Gastroesophageal sphincter (tissue), 4 donors: Measurements from ENCODE around the gene RHBDF2. TPM values are rescaled to one million over a fixed set of nuclear protein-coding genes. Genes with fewer than 3 reads are reported as not detected.

Experiments
- ATAC-seq: fragments of 150-250 bp; one replicate; pipeline ENCODE4 v1.9.1; 2016; ENCODE audit warnings: mild to moderate bottlenecking, moderate library complexity
- H3K27ac ChIP-seq, 4 donors: fragments of 200-600 bp; sonication (generic) in 3 of 4; 1 replicate in 3 of 4; 2 replicates in 1 of 4; pipeline ENCODE4 v1.5.1; 2016 to 2019
- H3K27me3 ChIP-seq: fragments of 200-600 bp; sonication (generic); one replicate; pipeline ENCODE4 v1.5.1; 2019
- H3K36me3 ChIP-seq, 2 donors: fragments of 200-600 bp; sonication (generic); one replicate each; pipeline ENCODE4 v1.5.1; 2019; ENCODE audit warnings: control low read depth in 1 of 2
- H3K4me1 ChIP-seq, 3 donors: fragments of 200-600 bp; sonication (generic); 1 replicate in 2 of 3; 2 replicates in 1 of 3; pipeline ENCODE4 v1.5.1; 2016 to 2019; ENCODE audit warnings: control low read depth in 2 of 3
- H3K4me3 ChIP-seq, 2 donors: fragments of 200-600 bp; sonication (generic); one replicate each; pipeline ENCODE4 v1.5.1; 2019; ENCODE audit warnings: mild to moderate bottlenecking in 1 of 2, moderate library complexity in 1 of 2
- H3K9me3 ChIP-seq, 3 donors: fragments of 200-600 bp; sonication (generic); one replicate each; pipeline ENCODE4 v1.5.1; 2017 to 2019; ENCODE audit warnings: control low read depth in 2 of 3
- EP300 ChIP-seq: sonication (generic); formaldehyde crosslinking; IDR thresholded peaks from one replicate; pipeline ENCODE4 v1.6.1; 2017; ENCODE audit warnings: antibody characterized with exemption, mild to moderate bottlenecking
- POLR2A ChIP-seq, 2 donors: fragments of 450-650 bp; IDR thresholded peaks; one replicate each; pipeline ENCODE4 v1.6.1; 2017; ENCODE audit warnings: antibody characterized with exemption in 2 of 2, mild to moderate bottlenecking in 2 of 2, moderate library complexity in 1 of 2
- POLR2AphosphoS5 ChIP-seq: sonication (generic); formaldehyde crosslinking; IDR thresholded peaks from one replicate; pipeline ENCODE4 v1.6.1; 2017; ENCODE audit warnings: antibody characterized with exemption
- WGBS, 2 donors: methylation state at CpG; one replicate each; pipeline ENCODE4 v1.1.5; 2018; ENCODE audit warnings: low coverage in 1 of 2; 5-methylcytosine and 5-hydroxymethylcytosine counted together
- total RNA-seq, 4 donors: library from RNA; depleted of rRNA; stranded (reverse); fragments of >200 nt; gene quantifications; one replicate each; pipeline ENCODE4 v1.1.0, GENCODE V29; 2016
- TF ChIP-seq, protein P1 (sequence below), 4 experiments: fragments of 200-600 bp in 2 of 4; fragments of 450-650 bp in 2 of 4; sonication (generic) in 1 of 4; IDR thresholded peaks; one replicate each; pipeline ENCODE4 v1.5.1; 2017 to 2019; ENCODE audit warnings: antibody characterized with exemption in 4 of 4, mild to moderate bottlenecking in 2 of 4, moderate library complexity in 2 of 4

The RHBDF2 gene
- total RNA-seq, 4 donors from 2014 or later, result 7.3 to 20.5 (median 8.5) TPM

DNA sequence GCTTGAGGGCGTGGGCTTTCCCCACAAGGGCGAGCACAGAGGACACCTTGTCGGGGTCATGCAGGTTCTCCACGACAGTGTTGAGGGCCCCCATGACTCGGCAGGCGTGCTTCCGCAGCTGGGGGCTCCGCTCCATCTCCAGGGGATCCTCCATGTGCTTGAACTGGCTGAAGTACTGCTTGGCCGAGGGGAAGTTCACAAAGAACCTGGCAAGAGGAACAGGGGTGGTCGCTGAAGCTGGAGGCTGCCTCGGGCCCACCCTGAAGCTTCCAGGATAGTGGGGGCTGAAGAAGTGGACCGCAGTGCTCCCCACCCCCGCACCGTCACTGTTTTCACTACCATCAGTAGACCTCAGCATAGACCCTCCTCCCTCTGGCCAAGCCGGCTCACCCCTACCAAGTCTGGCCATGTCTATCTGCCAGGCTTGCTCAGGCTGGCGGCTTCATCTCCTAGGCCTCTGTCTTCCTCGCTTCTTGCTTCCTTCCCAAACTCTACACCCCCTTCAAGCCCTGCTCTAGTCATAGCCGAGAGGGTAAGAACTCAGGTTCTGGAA is 30.3 kb upstream of the RHBDF2 start:
- Histone ChIP-seq H3K9me3 (no peaks in the 10 kb centered on the region), H3K36me3 (no peaks in the 10 kb centered on the region), H3K27me3 (peaks cover 44% of the 10 kb centered on the region), H3K4me1 (peaks cover 0 to 76% (median 53%) of the 10 kb centered on the region in 3 donors), H3K27ac (peak overlapping the region in 3 of 4 donors; percentile 84 to 94 (median 87)), H3K4me3 (no peak overlapping the region)
- ATAC-seq, result no peak
- TF ChIP-seq POLR2A (IDR thresholded peaks at IDR 0.05) (no peak), EP300 (no peak), POLR2AphosphoS5 (no peak)
- TF ChIP-seq, protein P1, sequence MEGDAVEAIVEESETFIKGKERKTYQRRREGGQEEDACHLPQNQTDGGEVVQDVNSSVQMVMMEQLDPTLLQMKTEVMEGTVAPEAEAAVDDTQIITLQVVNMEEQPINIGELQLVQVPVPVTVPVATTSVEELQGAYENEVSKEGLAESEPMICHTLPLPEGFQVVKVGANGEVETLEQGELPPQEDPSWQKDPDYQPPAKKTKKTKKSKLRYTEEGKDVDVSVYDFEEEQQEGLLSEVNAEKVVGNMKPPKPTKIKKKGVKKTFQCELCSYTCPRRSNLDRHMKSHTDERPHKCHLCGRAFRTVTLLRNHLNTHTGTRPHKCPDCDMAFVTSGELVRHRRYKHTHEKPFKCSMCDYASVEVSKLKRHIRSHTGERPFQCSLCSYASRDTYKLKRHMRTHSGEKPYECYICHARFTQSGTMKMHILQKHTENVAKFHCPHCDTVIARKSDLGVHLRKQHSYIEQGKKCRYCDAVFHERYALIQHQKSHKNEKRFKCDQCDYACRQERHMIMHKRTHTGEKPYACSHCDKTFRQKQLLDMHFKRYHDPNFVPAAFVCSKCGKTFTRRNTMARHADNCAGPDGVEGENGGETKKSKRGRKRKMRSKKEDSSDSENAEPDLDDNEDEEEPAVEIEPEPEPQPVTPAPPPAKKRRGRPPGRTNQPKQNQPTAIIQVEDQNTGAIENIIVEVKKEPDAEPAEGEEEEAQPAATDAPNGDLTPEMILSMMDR (IDR thresholded peaks at IDR 0.05), result no peak
- WGBS, 2 donors, result 90% methylated on average over 4 of the region's 18 CpGs; no CpG with 5 or more reads in 1 of the 2 donors

- Histone ChIP-seq H3K27me3 (peaks cover 38% of the 10 kb centered on the region), H3K9me3 (no peaks in the 10 kb centered on the region), H3K4me1 (peaks cover 0 to 70% (median 50%) of the 10 kb centered on the region in 3 donors), H3K27ac (peak overlapping the region; percentile 1 to 94 (median 86)), H3K4me3 (no peak overlapping the region), H3K36me3 (no peaks in the 10 kb centered on the region)
- TF ChIP-seq POLR2A (IDR thresholded peaks at IDR 0.05), result no peak
- WGBS, 2 donors, result no CpG with 5 or more reads among the region's 32 CpGs
- no peak for ATAC-seq
Observed at GRCh38 chr17:76530811-76531485, 29.7 kb upstream of the RHBDF2 start.

DNA sequence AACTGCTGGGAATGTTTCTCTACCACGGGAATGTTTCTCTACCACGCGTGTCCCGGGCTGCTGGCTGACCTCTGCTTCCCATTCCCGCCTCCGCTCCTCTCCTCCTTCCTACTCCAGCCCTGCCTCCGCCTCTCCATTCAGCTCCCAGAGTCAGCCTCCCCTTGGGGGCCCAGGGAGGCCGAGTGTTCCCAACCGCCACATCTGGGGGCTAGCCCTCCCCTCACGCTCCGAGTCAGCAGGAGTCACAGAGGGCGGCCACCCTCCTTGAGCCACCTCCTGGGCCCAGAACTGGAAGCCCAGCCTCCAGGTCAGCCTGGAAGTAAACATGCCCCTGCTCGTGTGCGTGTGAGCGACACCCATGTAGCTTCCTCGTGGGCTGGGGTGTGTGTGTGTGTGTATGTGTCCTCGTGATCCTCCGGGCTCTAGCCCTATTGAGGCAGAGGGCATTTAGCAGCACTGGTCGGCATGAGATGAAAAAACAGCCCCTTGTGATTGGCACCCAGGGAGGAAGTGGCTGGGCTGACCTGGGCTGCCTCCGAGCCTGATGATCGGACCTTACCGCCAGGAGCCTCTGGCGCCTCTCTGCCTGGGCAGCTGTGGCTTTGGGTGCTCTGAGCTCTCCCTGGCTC is 29.0 kb upstream of the RHBDF2 start:
- peaks cover 0 to 64% (median 47%) of the 10 kb centered on the region in 3 donors for H3K4me1 ChIP-seq
- H3K9me3 ChIP-seq, result no peaks in the 10 kb centered on the region
- peaks cover 31% of the 10 kb centered on the region for H3K27me3 ChIP-seq
- TF ChIP-seq POLR2A (IDR thresholded peaks at IDR 0.05), result peak in 1 of 2 donors; percentile 11
- TF ChIP-seq, protein P1 (IDR thresholded peaks at IDR 0.05), result no peak
- 50% methylated on average over 6 of the region's 23 CpGs; no CpG with 5 or more reads in 1 of the 2 donors for WGBS, 2 donors
- peak overlapping the region in 1 of 2 donors; percentile 12 for H3K4me3 ChIP-seq
- no peaks in the 10 kb centered on the region for H3K36me3 ChIP-seq
- H3K27ac ChIP-seq, result peak overlapping the region; percentile 1 to 94 (median 86)
- peak; percentile 60 for ATAC-seq

GRCh38 chr17:76529224-76530094 is 28.2 kb upstream of the RHBDF2 start:
- peak; percentile 81 for ATAC-seq
- Histone ChIP-seq H3K27me3 (peaks cover 23% of the 10 kb centered on the region), H3K36me3 (no peaks in the 10 kb centered on the region), H3K4me1 (peaks cover 0 to 65% (median 51%) of the 10 kb centered on the region in 3 donors), H3K4me3 (peak overlapping the region in 1 of 2 donors; percentile 12), H3K9me3 (no peaks in the 10 kb centered on the region), H3K27ac (peak overlapping the region; percentile 1 to 94 (median 86))
- TF ChIP-seq POLR2AphosphoS5 (peak; percentile 62), POLR2A (IDR thresholded peaks at IDR 0.05) (no peak), EP300 (no peak)
- WGBS, 2 donors, result 30% methylated on average over 8 of the region's 20 CpGs; no CpG with 5 or more reads in 1 of the 2 donors

- peaks cover 0 to 67% (median 51%) of the 10 kb centered on the region in 3 donors for H3K4me1 ChIP-seq
- peak overlapping the region in 1 of 2 donors; percentile 13 for H3K4me3 ChIP-seq
- 67 to 80% methylated on average over 2 to 4 of the region's 31 CpGs for WGBS, 2 donors
- H3K36me3 ChIP-seq, result no peaks in the 10 kb centered on the region
- peak; percentile 5 for ATAC-seq
- H3K27ac ChIP-seq, result peak overlapping the region; percentile 57 to 94 (median 86)
- no peaks in the 10 kb centered on the region for H3K9me3 ChIP-seq
- H3K27me3 ChIP-seq, result peaks cover 20% of the 10 kb centered on the region
- no peak for TF ChIP-seq POLR2A (IDR thresholded peaks at IDR 0.05)
- TF ChIP-seq EP300, result no peak
- TF ChIP-seq, protein P1 (IDR thresholded peaks at IDR 0.05), result peak in 1 of 4 experiments; percentile 21
- no peak for TF ChIP-seq POLR2AphosphoS5
Observed at GRCh38 chr17:76528528-76529223, 27.5 kb upstream of the RHBDF2 start.
